ENCODE data around the gene HOXA7.

DNA sequence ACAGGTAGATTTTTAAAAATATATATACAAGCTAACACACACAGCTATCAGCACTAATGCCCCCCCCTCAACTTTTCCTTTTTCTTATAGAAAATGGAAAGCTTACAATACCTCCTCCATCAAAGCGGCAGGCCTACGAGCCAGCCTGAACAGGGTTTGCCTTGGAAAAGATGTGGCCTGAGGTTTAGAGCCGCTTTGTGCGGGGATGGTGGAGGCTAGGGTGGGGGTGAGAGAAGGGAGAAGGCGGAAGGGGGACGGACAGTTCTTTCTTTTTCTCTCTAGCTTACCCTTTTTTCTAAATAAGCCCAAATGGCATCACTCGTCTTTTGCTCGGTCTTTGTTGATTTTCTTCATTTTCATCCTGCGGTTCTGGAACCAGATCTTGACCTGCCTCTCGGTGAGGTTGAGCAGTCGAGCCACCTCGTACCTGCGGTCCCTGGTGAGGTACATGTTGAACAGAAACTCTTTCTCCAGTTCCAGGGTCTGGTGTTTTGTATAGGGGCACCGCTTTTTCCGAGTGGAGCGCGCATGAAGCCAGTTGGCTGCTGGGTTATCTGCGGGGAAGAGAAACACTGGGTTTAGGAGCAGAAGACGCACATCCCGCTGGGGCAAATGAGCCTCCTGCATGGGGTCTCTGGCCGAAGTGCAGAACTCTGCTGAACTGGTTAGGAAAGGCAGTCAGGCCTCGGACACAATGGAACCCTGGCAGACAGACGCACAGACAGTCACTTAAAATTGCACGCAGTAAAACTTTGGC, 7.0 kb upstream of the HOXA7 start:
- TF ChIP-seq, protein P1, sequence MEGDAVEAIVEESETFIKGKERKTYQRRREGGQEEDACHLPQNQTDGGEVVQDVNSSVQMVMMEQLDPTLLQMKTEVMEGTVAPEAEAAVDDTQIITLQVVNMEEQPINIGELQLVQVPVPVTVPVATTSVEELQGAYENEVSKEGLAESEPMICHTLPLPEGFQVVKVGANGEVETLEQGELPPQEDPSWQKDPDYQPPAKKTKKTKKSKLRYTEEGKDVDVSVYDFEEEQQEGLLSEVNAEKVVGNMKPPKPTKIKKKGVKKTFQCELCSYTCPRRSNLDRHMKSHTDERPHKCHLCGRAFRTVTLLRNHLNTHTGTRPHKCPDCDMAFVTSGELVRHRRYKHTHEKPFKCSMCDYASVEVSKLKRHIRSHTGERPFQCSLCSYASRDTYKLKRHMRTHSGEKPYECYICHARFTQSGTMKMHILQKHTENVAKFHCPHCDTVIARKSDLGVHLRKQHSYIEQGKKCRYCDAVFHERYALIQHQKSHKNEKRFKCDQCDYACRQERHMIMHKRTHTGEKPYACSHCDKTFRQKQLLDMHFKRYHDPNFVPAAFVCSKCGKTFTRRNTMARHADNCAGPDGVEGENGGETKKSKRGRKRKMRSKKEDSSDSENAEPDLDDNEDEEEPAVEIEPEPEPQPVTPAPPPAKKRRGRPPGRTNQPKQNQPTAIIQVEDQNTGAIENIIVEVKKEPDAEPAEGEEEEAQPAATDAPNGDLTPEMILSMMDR (IDR thresholded peaks at IDR 0.05) = no peak
- TF ChIP-seq POLR2A (IDR thresholded peaks at IDR 0.05) = no peak
